HG02943 (cell line): Measurements from ENCODE around the gene SUMO3.

Experiments used
- ATAC-seq: cut with Tn5 transposase; IDR thresholded peaks from one replicate; pipeline ENCODE4 v1.9.1; 2021; ENCODE audit warnings: mild to moderate bottlenecking, low read depth, moderate library complexity; ENCODE audit not compliant: unreplicated experiment

The SUMO3 gene

GRCh38 chr21:44804762-44805161, 13.1 kb downstream of the SUMO3 start:
- ATAC-seq, result no peak

- no peak for ATAC-seq
Observed at GRCh38 chr21:44803651-44804050, 14.2 kb downstream of the SUMO3 start.

GRCh38 chr21:44802396-44803153, 15.3 kb downstream of the SUMO3 start:
- no peak for ATAC-seq

DNA sequence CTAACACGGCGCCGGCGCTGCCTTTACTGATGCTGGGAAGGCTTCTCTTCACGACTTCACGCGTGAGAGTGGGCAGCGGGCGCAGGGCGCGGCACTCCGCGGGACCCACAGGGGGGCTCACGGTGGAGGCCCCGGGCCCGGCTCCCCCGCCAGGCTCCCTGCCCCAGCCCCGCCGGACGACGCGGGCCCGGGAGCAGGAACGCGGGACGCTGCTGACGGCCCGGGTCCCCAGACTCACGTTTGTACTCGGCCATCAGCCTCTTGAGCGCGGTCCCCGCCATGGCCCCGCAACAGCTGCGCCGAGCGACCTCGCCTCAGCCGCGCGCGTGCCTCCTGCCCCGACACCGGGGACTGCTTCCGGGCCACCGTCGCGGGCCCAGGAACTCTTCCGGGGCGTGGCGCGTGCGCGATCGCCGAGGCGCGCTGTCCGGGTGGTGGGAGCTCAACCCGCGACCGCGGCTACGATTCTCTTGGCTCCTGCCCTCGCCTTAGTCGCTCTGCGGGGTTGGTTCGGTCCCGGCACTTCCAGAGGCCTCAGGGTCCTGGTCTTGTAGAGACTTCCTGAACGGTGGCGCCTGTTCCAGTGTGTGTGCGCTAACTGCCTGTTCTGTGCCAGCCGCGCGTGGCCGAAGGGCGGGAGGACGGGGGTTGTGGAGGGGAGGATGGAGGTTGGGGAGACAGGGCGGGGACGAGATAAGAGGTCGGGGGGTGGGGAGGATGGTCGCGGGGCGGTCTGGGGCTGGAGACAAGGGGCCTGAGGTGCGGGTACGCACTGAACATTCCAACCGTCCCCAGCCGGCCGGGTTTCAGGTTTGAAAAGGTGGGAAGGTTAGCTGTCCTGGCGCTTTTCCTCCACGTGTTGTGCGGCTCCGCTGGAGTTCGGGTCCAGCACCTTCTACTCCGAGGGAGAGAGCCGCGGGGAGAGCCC, 16.1 kb downstream of the SUMO3 start, which contains the start of gene UBE2G2:
UBE2G2 (minus strand) TSS at position 353 of the 928 bp plus-strand sequence; CDS start at position 281, 72 bp downstream.
- ATAC-seq, result peak; percentile 68

GRCh38 chr21:44800971-44801467, 16.8 kb downstream of the SUMO3 start:
- no peak for ATAC-seq

- ATAC-seq, result no peak
Observed at GRCh38 chr21:44800103-44800502, 17.8 kb downstream of the SUMO3 start.

DNA sequence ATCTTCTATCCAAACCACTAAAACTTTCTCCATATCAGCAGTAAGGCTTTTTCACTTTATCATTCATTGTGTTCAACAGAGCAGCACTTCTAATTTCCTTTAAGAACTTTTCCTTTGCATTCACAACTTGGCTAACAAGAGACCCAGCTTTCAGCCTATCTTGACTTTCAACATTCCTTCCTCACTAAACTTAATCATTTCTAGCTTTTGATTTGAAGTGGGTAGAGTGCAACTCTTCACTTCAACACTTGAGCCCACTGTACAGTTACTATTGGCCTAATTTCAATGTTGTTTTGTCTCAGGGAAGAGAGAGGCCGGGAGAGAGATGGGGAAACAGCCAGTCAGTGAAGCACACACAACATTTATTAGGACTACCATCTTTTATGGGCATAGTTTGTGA, 18.2 kb downstream of the SUMO3 start:
- ATAC-seq, result no peak

GRCh38 chr21:44797775-44798174, 20.1 kb downstream of the SUMO3 start:
- ATAC-seq, result no peak

- ATAC-seq, result no peak
Observed at GRCh38 chr21:44795342-44795741, 22.5 kb downstream of the SUMO3 start.

- ATAC-seq, result no peak
Observed at GRCh38 chr21:44793592-44794374, 24.1 kb downstream of the SUMO3 start.

DNA sequence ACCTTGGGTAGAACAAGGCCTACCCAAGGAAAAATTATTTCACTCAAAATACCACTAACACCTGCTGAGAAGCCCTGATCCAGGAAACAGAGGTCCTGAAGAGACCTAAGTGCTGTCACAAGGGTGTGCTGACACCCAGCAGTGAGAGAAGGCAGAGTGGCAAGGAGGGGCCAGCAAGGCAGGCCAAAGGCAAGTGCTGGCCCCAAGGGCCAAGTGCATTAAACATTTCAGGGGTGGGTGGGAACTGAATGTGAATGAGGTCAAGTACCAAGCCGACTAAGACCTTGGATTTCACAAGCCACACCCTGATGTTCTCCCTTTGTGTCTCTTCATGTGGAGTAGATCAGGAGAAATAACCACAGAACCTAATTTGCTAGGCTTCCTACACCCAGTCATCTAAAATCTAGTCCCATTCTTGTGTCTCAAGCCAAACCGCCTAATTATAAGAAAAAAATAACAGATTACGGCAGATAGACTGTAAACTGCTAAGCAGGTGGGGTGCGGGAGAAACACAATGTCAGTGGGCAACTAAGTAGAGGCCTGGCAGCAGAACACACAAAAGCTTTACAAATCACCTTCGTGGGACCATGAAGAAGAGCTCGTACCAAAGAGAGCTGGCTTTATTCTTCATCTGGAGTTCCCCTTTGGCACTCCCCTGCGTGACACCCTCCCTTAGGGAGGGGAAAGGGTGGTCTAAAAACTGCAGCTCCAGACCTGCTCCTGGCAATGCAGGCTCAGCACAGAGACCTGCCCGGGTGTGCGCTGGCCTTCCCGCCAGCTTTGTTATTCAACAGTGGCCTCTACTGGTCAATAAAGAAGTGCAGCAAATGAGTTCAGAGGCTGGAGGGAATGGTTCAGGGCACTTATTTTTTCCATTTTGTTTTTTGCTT, 24.9 kb downstream of the SUMO3 start:
- no peak for ATAC-seq

DNA sequence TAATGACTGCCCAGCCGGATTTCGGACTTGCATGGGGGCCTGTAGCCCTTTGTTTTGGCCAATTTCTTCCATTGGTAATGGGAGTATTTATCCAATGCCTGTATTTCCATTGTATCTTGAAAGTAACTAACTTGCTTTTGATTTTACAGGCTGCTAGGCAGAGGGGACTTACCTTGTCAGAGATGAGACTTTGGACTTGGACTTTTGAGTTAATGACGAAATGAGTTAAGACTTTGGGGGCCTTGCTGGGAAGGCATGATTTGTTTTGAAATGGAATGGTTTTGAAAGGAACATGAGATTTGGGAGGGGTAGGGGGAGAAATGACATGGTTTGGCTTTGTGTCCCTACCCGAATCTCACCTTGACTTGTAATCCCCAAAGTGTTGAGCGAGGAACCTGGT, 25.9 kb downstream of the SUMO3 start:
- ATAC-seq, result no peak

DNA sequence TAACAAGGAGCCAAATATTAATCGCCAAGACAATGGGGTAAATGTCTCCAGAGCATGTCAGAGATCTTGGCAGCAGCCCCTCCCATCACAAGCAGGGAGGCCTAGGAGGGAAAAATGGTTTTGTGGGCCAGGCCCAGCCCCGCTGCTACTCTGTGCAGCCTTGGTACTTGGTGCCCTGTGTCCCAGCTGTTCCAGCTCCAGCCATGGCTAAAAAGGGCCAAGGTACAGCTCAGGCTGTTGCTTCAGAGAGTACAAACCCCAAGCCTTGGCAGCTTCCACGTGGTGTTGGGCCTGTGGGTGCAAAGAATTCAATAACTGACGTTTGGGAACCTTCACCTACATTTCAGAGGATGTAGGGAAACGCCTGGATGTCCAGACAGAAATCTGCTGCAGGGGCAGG, 26.6 kb downstream of the SUMO3 start:
- ATAC-seq, result no peak

- ATAC-seq, result no peak
Observed at GRCh38 chr21:44790368-44790767, 27.5 kb downstream of the SUMO3 start.

- ATAC-seq, result no peak
Observed at GRCh38 chr21:44789880-44790279, 28.0 kb downstream of the SUMO3 start.

GRCh38 chr21:44785620-44786335, 32.1 kb downstream of the SUMO3 start:
- ATAC-seq, result no peak

- no peak for ATAC-seq
Observed at GRCh38 chr21:44784810-44785209, 33.1 kb downstream of the SUMO3 start.

GRCh38 chr21:44783020-44783696, 34.7 kb downstream of the SUMO3 start:
- ATAC-seq, result no peak
